Osteocyte (in vitro differentiated cells): ENCODE results near the gene PTPRD. TPM values are rescaled to one million over a fixed set of nuclear protein-coding genes. Genes with fewer than 3 reads are reported as not detected.

Experiments
- DNase-seq: peaks from one replicate; pipeline ENCODE4 v3.0.0; 2021; ENCODE audit warnings: mixed read lengths; ENCODE audit not compliant: unreplicated experiment; ENCODE audit errors: extremely low spot score
- H3K27ac Mint-ChIP-seq: one replicate; pipeline ENCODE4 v1.8.0; 2021; ENCODE audit warnings: mild to moderate bottlenecking, mixed read lengths; ENCODE audit not compliant: unreplicated experiment
- H3K27me3 Mint-ChIP-seq: one replicate; pipeline ENCODE4 v1.8.0; 2021; ENCODE audit warnings: mixed read lengths; ENCODE audit not compliant: unreplicated experiment
- H3K36me3 Mint-ChIP-seq: one replicate; pipeline ENCODE4 v1.8.0; 2021; ENCODE audit warnings: mixed read lengths; ENCODE audit not compliant: unreplicated experiment
- H3K4me1 Mint-ChIP-seq: one replicate; pipeline ENCODE4 v1.8.0; 2021; ENCODE audit warnings: mixed read lengths; ENCODE audit not compliant: unreplicated experiment
- H3K4me3 Mint-ChIP-seq: one replicate; pipeline ENCODE4 v1.8.0; 2021; ENCODE audit warnings: mild to moderate bottlenecking, moderate library complexity, mixed read lengths; ENCODE audit not compliant: unreplicated experiment
- H3K9me3 Mint-ChIP-seq: one replicate; pipeline ENCODE4 v1.8.0; 2021; ENCODE audit warnings: mixed read lengths; ENCODE audit not compliant: unreplicated experiment
- total RNA-seq: library from RNA; stranded (reverse); gene quantifications from 2 replicates; pipeline ENCODE4 v1.2.1, GENCODE V29; 2021
- TF ChIP-seq, protein P1 (sequence below): fragments of 200-600 bp; sonication (generic); IDR thresholded peaks from 2 replicates; pipeline ENCODE4 v1.5.0; 2021; ENCODE audit warnings: antibody characterized with exemption, mild to moderate bottlenecking, moderate library complexity

Gene PTPRD
- total RNA-seq, 1 donor from 2014 or later, result 5.4 TPM

DNA sequence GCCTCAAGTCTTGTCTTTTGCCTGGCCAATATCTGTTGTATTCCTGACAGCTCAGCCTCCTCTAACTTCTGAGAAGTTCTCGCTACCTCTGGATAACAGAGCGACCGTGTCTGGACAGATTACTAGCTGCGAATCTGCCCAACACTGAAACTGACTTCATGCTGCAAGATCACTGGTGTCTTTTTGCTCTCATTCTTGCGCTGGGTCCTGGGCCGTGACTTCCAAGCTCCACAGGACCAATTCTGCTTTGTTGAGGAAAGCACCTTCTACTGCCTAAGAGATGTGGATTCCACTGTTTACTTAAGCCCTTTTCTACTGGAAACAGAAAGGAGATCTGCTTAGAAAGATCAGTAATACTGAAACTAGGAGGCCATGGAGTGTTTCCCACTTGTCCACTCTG lies 1834.4 kb downstream of the PTPRD start:
- Mint-ChIP-seq H3K9me3 (no peaks in the 10 kb centered on the region), H3K4me1 (no peaks in the 10 kb centered on the region), H3K27me3 (no peaks in the 10 kb centered on the region), H3K27ac (no peak overlapping the region), H3K4me3 (no peak overlapping the region), H3K36me3 (no peaks in the 10 kb centered on the region)
- no peak for DNase-seq
- TF ChIP-seq, protein P1, sequence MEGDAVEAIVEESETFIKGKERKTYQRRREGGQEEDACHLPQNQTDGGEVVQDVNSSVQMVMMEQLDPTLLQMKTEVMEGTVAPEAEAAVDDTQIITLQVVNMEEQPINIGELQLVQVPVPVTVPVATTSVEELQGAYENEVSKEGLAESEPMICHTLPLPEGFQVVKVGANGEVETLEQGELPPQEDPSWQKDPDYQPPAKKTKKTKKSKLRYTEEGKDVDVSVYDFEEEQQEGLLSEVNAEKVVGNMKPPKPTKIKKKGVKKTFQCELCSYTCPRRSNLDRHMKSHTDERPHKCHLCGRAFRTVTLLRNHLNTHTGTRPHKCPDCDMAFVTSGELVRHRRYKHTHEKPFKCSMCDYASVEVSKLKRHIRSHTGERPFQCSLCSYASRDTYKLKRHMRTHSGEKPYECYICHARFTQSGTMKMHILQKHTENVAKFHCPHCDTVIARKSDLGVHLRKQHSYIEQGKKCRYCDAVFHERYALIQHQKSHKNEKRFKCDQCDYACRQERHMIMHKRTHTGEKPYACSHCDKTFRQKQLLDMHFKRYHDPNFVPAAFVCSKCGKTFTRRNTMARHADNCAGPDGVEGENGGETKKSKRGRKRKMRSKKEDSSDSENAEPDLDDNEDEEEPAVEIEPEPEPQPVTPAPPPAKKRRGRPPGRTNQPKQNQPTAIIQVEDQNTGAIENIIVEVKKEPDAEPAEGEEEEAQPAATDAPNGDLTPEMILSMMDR, result no peak

DNA sequence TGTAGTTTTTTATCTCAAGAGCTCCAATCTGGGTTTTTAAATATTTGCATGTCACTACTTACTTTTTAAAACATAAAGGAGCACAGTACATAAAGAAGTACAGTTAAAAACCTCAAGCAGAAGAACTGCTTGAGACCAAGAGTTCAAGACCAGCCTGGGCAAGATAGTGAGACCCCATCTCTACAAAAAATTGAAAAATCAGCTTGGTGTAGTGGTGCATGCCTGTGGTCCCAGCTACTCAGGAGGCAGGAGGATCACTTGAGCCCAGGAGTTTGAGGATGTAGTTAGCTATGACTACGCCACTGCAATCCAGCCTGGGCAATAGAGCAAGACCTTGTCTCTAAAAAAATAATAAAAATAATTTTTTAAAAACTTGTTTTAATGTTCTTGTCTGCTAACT lies 1840.5 kb downstream of the PTPRD start:
- Mint-ChIP-seq H3K27me3 (no peaks in the 10 kb centered on the region), H3K36me3 (no peaks in the 10 kb centered on the region), H3K4me1 (no peaks in the 10 kb centered on the region), H3K4me3 (no peak overlapping the region), H3K27ac (no peak overlapping the region), H3K9me3 (no peaks in the 10 kb centered on the region)
- DNase-seq, result no peak
- TF ChIP-seq, protein P1, result no peak

DNA sequence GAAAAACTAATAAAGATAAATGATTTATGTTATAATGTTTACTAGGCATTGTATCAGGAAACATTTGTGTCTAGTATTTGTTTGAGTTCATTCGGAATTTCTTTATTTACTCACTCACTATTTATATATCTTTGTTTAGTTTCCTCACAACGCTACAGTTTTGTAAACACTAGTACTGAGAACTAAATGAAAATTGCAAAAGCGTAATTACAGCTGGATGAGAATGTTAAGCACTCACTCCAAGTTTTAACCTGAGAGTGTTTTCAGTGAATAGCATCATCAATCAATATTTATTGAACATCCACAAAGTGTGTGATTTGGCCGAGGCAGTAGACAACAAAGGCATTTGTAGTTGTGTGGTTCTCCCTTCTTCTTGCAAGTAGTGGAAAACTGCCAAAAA lies 1843.6 kb downstream of the PTPRD start:
- no peaks in the 10 kb centered on the region for H3K4me1 Mint-ChIP-seq
- no peaks in the 10 kb centered on the region for H3K9me3 Mint-ChIP-seq
- TF ChIP-seq, protein P1, result no peak
- no peaks in the 10 kb centered on the region for H3K27me3 Mint-ChIP-seq
- H3K4me3 Mint-ChIP-seq, result no peak overlapping the region
- no peak for DNase-seq
- no peaks in the 10 kb centered on the region for H3K36me3 Mint-ChIP-seq
- H3K27ac Mint-ChIP-seq, result no peak overlapping the region

DNA sequence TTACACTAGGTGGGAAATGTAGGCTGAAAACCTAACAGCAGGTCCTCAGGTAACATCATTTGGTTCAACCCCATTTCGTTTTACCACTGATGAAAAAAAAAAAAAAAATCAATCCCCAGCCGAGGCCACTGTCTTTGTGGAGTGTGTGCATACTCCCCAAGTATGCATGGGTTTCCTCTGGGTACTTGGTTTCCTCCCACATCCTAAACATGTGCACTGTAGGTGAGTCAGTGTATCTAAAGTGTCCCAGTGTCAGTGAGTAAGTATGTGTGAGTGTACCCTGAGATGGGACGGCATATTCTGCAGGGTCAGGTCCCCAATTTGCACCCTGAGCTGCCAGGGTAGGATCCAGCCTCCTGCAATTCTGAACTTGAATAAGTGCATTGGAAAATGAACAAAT lies 1846.7 kb downstream of the PTPRD start:
- no peak overlapping the region for H3K27ac Mint-ChIP-seq
- H3K27me3 Mint-ChIP-seq, result no peaks in the 10 kb centered on the region
- no peaks in the 10 kb centered on the region for H3K4me1 Mint-ChIP-seq
- no peaks in the 10 kb centered on the region for H3K9me3 Mint-ChIP-seq
- TF ChIP-seq, protein P1, result no peak
- no peaks in the 10 kb centered on the region for H3K36me3 Mint-ChIP-seq
- DNase-seq, result no peak
- no peak overlapping the region for H3K4me3 Mint-ChIP-seq

DNA sequence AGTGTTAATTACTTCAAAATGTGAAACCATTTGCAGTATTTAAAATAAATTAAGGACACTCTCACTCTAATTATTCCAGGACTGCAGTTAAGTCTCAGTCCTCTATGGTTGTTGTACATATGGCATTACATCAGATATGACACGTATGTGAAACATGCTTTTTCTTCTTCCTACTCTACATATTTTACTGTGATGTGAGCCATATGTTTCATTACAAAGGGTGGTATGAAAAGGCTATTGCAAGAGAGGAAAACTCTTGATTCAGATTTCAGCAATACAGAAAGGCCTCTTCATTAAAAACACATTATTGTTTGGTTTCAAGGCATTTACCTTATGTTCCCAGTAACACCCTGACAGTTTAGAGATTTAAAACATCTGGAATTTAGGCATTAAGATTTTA lies 1848.8 kb downstream of the PTPRD start:
- H3K36me3 Mint-ChIP-seq, result no peaks in the 10 kb centered on the region
- TF ChIP-seq, protein P1, result no peak
- DNase-seq, result no peak
- H3K27ac Mint-ChIP-seq, result no peak overlapping the region
- H3K4me3 Mint-ChIP-seq, result no peak overlapping the region
- no peaks in the 10 kb centered on the region for H3K4me1 Mint-ChIP-seq
- no peaks in the 10 kb centered on the region for H3K27me3 Mint-ChIP-seq
- H3K9me3 Mint-ChIP-seq, result no peaks in the 10 kb centered on the region
